VCaP (cell line): Measurements from ENCODE around the gene SLC44A1.

ENCODE experiments used
- H3K27ac ChIP-seq: fragments of 450-650 bp; 2 replicates; pipeline ENCODE4 v1.5.1; 2017
- CTCF ChIP-seq: fragments of 450-650 bp; conservative IDR thresholded peaks from 2 replicates; pipeline ENCODE4 v1.5.1; 2017; ENCODE audit warnings: mild to moderate bottlenecking, moderate library complexity

The SLC44A1 gene

GRCh38 chr9:105338308-105338707 lies 93.9 kb downstream of the SLC44A1 start:
- TF ChIP-seq CTCF = no peak
- H3K27ac ChIP-seq = no peak overlapping the region

- TF ChIP-seq CTCF = no peak
These were observed 95.4 kb downstream of the SLC44A1 start for GRCh38 chr9:105339849-105340248.

GRCh38 chr9:105341434-105342146 lies 97.1 kb downstream of the SLC44A1 start:
- no peak overlapping the region for H3K27ac ChIP-seq
- no peak for TF ChIP-seq CTCF

More at GRCh38 chr9:105339849-105340248, 95.4 kb downstream of the SLC44A1 start:
- no peak overlapping the region for H3K27ac ChIP-seq

- H3K27ac ChIP-seq = no peak overlapping the region
- TF ChIP-seq CTCF = no peak
These were observed 97.7 kb downstream of the SLC44A1 start for GRCh38 chr9:105342147-105342505.

GRCh38 chr9:105344283-105344682 lies 99.8 kb downstream of the SLC44A1 start:
- no peak for TF ChIP-seq CTCF
- H3K27ac ChIP-seq = no peak overlapping the region

GRCh38 chr9:105345626-105346025 lies 101.2 kb downstream of the SLC44A1 start:
- H3K27ac ChIP-seq = no peak overlapping the region
- TF ChIP-seq CTCF = no peak

- no peak for TF ChIP-seq CTCF
These were observed 101.8 kb downstream of the SLC44A1 start for GRCh38 chr9:105346273-105346672.

More at GRCh38 chr9:105346273-105346672, 101.8 kb downstream of the SLC44A1 start:
- no peak overlapping the region for H3K27ac ChIP-seq
